GM10248 (cell line): ENCODE results near the gene MACROD1.

ENCODE experiments used
- CTCF ChIA-PET: fragments of 300-600 bp; sonication (Branson Sonifier 250); formaldehyde crosslinking; extraction: SDS; loops from one replicate; lab custom pipeline; 2021; ENCODE audit warnings: antibody characterized with exemption; lab: Yijun Ruan, JAX
- POLR2A ChIA-PET: fragments of 350-650 bp; sonication (Branson Sonifier 250); formaldehyde crosslinking; extraction: SDS; loops from one replicate; lab custom pipeline; 2020; ENCODE audit warnings: antibody characterized with exemption; lab: Yijun Ruan, JAX
- DNase-seq: peaks from one replicate; pipeline ENCODE4 v3.0.0; 2012; ENCODE audit errors: extremely low spot score
- TF ChIP-seq, protein P1 (sequence below): IDR thresholded peaks from 2 replicates; pipeline ENCODE4 v1.5.1; 2012; ENCODE audit warnings: mild to moderate bottlenecking, low read depth; ENCODE audit errors: extremely low read depth, missing control alignments, control extremely low read depth

MACROD1 gene

DNA sequence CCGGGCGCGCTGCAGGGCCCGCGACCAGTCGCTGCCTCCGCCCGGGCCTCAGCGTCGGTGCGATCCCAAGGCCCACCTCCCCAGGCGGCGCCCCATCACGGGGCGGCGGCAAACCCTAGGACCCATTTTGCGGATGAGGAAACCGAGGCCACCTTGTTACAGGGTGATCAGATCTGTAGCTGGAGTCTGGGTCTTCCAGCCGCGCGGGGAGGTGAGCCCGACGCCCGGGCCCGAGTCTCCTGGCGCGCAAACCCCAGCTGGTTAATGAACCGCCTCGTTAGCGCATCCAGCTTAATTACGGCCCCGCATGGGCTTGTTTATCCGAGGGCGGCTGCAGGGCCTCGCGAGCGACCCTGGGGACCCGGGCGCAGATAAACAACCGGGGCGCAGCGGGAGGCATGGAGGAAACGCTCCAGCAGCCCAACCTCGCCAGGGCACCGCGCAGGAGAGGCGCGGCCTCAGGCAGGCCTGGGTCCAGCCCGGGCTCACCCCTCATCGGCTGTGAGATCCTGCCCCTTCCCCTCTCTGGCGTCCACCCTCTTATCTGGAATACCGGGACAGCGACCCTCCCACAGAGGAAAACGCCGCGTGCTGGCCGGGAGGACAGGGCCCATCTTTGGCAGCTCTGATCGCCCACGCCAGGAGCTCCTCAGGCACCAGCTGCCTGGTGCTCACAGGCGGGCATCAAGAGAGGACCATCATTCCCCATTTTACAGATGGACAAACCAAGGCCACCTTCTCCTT is 165.0 kb downstream of the MACROD1 start:
- POLR2A ChIA-PET = interaction anchor here (0.8 to 1.2 kb wide), 2 partner anchors 180 to 184 kb away, joined by 3 to 5 read pairs; partner anchors contain the start of gene STIP1
- CTCF ChIA-PET = interaction anchor here (0.6 to 4.6 kb wide), 38 partner anchors 8 to 350 kb away, joined by 3 to 135 read pairs (median 4); partner anchors contain the start of genes ESRRA, FERMT3 and STIP1
- no peak for DNase-seq
- TF ChIP-seq, protein P1, sequence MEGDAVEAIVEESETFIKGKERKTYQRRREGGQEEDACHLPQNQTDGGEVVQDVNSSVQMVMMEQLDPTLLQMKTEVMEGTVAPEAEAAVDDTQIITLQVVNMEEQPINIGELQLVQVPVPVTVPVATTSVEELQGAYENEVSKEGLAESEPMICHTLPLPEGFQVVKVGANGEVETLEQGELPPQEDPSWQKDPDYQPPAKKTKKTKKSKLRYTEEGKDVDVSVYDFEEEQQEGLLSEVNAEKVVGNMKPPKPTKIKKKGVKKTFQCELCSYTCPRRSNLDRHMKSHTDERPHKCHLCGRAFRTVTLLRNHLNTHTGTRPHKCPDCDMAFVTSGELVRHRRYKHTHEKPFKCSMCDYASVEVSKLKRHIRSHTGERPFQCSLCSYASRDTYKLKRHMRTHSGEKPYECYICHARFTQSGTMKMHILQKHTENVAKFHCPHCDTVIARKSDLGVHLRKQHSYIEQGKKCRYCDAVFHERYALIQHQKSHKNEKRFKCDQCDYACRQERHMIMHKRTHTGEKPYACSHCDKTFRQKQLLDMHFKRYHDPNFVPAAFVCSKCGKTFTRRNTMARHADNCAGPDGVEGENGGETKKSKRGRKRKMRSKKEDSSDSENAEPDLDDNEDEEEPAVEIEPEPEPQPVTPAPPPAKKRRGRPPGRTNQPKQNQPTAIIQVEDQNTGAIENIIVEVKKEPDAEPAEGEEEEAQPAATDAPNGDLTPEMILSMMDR = no peak

- ChIA-PET POLR2A (interaction anchor here (0.6 to 1.2 kb wide), 2 partner anchors 181 to 184 kb away, joined by 3 to 4 read pairs; no protein-coding TSS in a partner anchor), CTCF (interaction anchor here (0.6 to 4.6 kb wide), 43 partner anchors 8 to 350 kb away, joined by 3 to 135 read pairs (median 3); partner anchors contain the start of genes ESRRA, FERMT3 and STIP1)
- TF ChIP-seq, protein P1 = peak; percentile 87
- peak; percentile 90 for DNase-seq
These were observed 165.7 kb downstream of the MACROD1 start for GRCh38 chr11:64000026-64000739.

GRCh38 chr11:63999349-64000025 is 166.4 kb downstream of the MACROD1 start:
- ChIA-PET CTCF (interaction anchor here (0.7 to 4.6 kb wide), 28 partner anchors 9 to 349 kb away, joined by 3 to 135 read pairs (median 4); partner anchors contain the start of genes ESRRA, FERMT3 and STIP1), POLR2A (interaction anchor here (0.6 to 1.2 kb wide), 2 partner anchors 182 to 185 kb away, joined by 3 to 4 read pairs; no protein-coding TSS in a partner anchor)
- DNase-seq = peak; percentile 78
- TF ChIP-seq, protein P1 = no peak

DNA sequence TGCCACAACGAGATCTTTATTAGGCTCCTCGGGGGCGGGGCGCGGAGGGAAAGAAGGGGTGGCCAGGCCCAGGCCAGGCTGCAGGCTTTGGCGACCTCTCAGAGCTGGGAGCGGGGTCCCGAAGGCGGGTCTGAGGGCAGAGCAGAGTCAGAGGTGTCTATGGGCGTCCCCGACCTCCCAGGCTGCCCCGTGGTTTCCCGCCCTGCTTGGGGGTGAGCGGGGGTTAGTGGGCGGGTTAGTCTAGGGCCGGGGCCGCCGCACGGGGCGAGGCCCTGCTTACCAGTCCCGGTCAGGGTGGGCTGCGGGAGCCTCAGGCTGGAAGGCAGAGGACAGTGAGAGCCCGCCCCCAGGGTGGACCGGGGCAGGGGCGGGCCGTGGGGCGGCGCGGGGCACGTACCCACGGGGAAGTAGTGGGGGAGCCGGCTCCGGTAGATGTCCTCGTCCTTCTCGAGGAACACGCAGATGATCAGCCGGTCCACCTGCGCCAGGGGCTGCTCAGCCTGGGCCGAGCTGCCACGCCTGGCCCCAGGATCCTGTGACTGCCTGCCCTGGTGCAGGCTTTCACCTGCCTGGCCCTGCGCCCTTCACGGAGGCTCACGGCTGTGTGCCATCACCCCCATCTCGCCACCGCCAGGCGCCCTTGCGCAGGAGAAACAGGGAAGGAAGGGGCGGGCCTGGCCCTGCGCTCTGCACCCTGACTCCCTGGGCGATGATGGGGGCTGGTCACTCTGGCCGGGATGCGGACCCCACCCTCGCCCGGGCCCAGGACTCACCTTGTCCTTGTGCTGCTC is 167.2 kb downstream of the MACROD1 start:
- DNase-seq = no peak
- ChIA-PET CTCF (interaction anchor here (0.7 to 4.6 kb wide), 13 partner anchors 8 to 304 kb away, joined by 3 to 135 read pairs (median 5); partner anchors contain the start of gene ESRRA), POLR2A (no interaction called here)
- TF ChIP-seq, protein P1 = no peak

- TF ChIP-seq, protein P1 = no peak
- DNase-seq = no peak
- CTCF ChIA-PET = interaction anchor here (0.7 to 1.1 kb wide), 2 partner anchors 9 to 276 kb away, joined by 3 read pairs; no protein-coding TSS in a partner anchor
- POLR2A ChIA-PET = no interaction called here
These were observed 168.0 kb downstream of the MACROD1 start for GRCh38 chr11:63997801-63998337.
